Measurements from ENCODE around the gene SSH2. TPM values are rescaled to one million over a fixed set of nuclear protein-coding genes. Genes with fewer than 3 reads are reported as not detected.

SSH2 gene
- total RNA-seq, 2 experiments from 2014 or later, result 74.5 to 77.0 TPM

- Mint-ChIP-seq H3K4me1 (peaks cover 7% of the 10 kb centered on the region), H3K9me3 (no peaks in the 10 kb centered on the region), H3K36me3 (no peaks in the 10 kb centered on the region), H3K27me3 (no peaks in the 10 kb centered on the region), H3K4me3 (no peak overlapping the region), H3K27ac (no peak overlapping the region)
- DNase-seq (no peak), ATAC-seq (ENCODE audit: low read depth) (no peak)
- POLR2A ChIA-PET, result no interaction called here
Observed at GRCh38 chr17:29597361-29598172, 332.5 kb downstream of the SSH2 start.

GRCh38 chr17:29596811-29597210 lies 333.2 kb downstream of the SSH2 start:
- Mint-ChIP-seq H3K4me3 (no peak overlapping the region), H3K27me3 (no peaks in the 10 kb centered on the region), H3K27ac (no peak overlapping the region), H3K9me3 (no peaks in the 10 kb centered on the region), H3K4me1 (peaks cover 10% of the 10 kb centered on the region), H3K36me3 (no peaks in the 10 kb centered on the region)
- DNase-seq, result no peak
- ATAC-seq (ENCODE audit: low read depth), result no peak
- POLR2A ChIA-PET, result interaction anchor here (0.5 kb wide), 1 partner anchor 187 kb away, joined by 4 read pairs; no protein-coding TSS in a partner anchor

GRCh38 chr17:29595943-29596774 lies 333.9 kb downstream of the SSH2 start:
- Mint-ChIP-seq H3K4me3 (no peak overlapping the region), H3K9me3 (no peaks in the 10 kb centered on the region), H3K27me3 (no peaks in the 10 kb centered on the region), H3K4me1 (peaks cover 12% of the 10 kb centered on the region), H3K36me3 (no peaks in the 10 kb centered on the region), H3K27ac (no peak overlapping the region)
- DNase-seq (no peak), ATAC-seq (ENCODE audit: low read depth) (no peak)
- POLR2A ChIA-PET, result interaction anchor here (0.5 kb wide), 1 partner anchor 187 kb away, joined by 4 read pairs; no protein-coding TSS in a partner anchor

GRCh38 chr17:29595107-29595942 lies 334.7 kb downstream of the SSH2 start:
- H3K9me3 Mint-ChIP-seq, result no peaks in the 10 kb centered on the region
- H3K36me3 Mint-ChIP-seq, result no peaks in the 10 kb centered on the region
- DNase-seq, result no peak
- peaks cover 19% of the 10 kb centered on the region for H3K4me1 Mint-ChIP-seq
- no peaks in the 10 kb centered on the region for H3K27me3 Mint-ChIP-seq
- no peak overlapping the region for H3K27ac Mint-ChIP-seq
- POLR2A ChIA-PET, result interaction anchor here (1.2 kb wide), 1 partner anchor 22 kb away, joined by 7 read pairs; no protein-coding TSS in a partner anchor
- no peak for ATAC-seq (ENCODE audit: low read depth)
- H3K4me3 Mint-ChIP-seq, result no peak overlapping the region

GRCh38 chr17:29594519-29595090 lies 335.4 kb downstream of the SSH2 start:
- ATAC-seq (ENCODE audit: low read depth), result no peak
- Mint-ChIP-seq H3K27me3 (no peaks in the 10 kb centered on the region), H3K27ac (no peak overlapping the region), H3K36me3 (no peaks in the 10 kb centered on the region), H3K4me1 (peaks cover 23% of the 10 kb centered on the region), H3K4me3 (peak overlapping the region; percentile 72), H3K9me3 (no peaks in the 10 kb centered on the region)
- POLR2A ChIA-PET, result interaction anchor here (1.0 to 4.5 kb wide), 4 partner anchors 19 to 27 kb away, joined by 3 to 45 read pairs (median 5); partner anchors contain the start of genes ABHD15 and TP53I13
- DNase-seq, result no peak

- POLR2A ChIA-PET, result interaction anchor here (1.0 to 4.5 kb wide), 6 partner anchors 17 to 26 kb away, joined by 3 to 45 read pairs (median 5); partner anchors contain the start of genes ABHD15 and TP53I13
- H3K4me1 Mint-ChIP-seq, result peaks cover 23% of the 10 kb centered on the region
Observed at GRCh38 chr17:29593591-29594518, 336.2 kb downstream of the SSH2 start.

GRCh38 chr17:29592850-29593551 lies 337.0 kb downstream of the SSH2 start, which contains the start of gene ANKRD13B:
Gene ANKRD13B, plus strand, starts transcription at chr17:29593132. Its CDS starts 490 bp downstream, at chr17:29593622.
- no peaks in the 10 kb centered on the region for H3K36me3 Mint-ChIP-seq
- peaks cover 26% of the 10 kb centered on the region for H3K4me1 Mint-ChIP-seq
- ATAC-seq (ENCODE audit: low read depth) (no peak), DNase-seq (peak; percentile 65)
- H3K9me3 Mint-ChIP-seq, result no peaks in the 10 kb centered on the region
- H3K4me3 Mint-ChIP-seq, result peak within 1 kb of the TSS; percentile 87
- POLR2A ChIA-PET, result interaction anchor here (0.6 to 4.5 kb wide), 7 partner anchors 17 to 290 kb away, joined by 3 to 45 read pairs (median 4); partner anchors contain the start of genes ABHD15 and TP53I13
- H3K27me3 Mint-ChIP-seq, result no peaks in the 10 kb centered on the region
- H3K27ac Mint-ChIP-seq, result no peak within 1 kb of the TSS

More at GRCh38 chr17:29593591-29594518, 336.2 kb downstream of the SSH2 start:
- Mint-ChIP-seq H3K27ac (no peak overlapping the region), H3K4me3 (peak overlapping the region; percentile 72), H3K36me3 (no peaks in the 10 kb centered on the region), H3K9me3 (no peaks in the 10 kb centered on the region), H3K27me3 (no peaks in the 10 kb centered on the region)
- DNase-seq (no peak), ATAC-seq (ENCODE audit: low read depth) (no peak)

- peak; percentile 87 for DNase-seq
- Mint-ChIP-seq H3K27me3 (no peaks in the 10 kb centered on the region), H3K36me3 (no peaks in the 10 kb centered on the region), H3K9me3 (no peaks in the 10 kb centered on the region), H3K27ac (peak overlapping the region; percentile 60), H3K4me3 (peak overlapping the region; percentile 87), H3K4me1 (peaks cover 36% of the 10 kb centered on the region)
- POLR2A ChIA-PET, result interaction anchor here (0.6 to 4.5 kb wide), 11 partner anchors 16 to 298 kb away, joined by 3 to 45 read pairs (median 4); partner anchors contain the start of genes ABHD15, NUFIP2 and TP53I13
- ATAC-seq (ENCODE audit: low read depth), result peak; percentile 24
Observed at GRCh38 chr17:29591737-29592608, 338.1 kb downstream of the SSH2 start.

- no peaks in the 10 kb centered on the region for H3K36me3 Mint-ChIP-seq
- peaks cover 41% of the 10 kb centered on the region for H3K4me1 Mint-ChIP-seq
- no peaks in the 10 kb centered on the region for H3K9me3 Mint-ChIP-seq
- H3K27me3 Mint-ChIP-seq, result no peaks in the 10 kb centered on the region
- peak overlapping the region; percentile 60 for H3K27ac Mint-ChIP-seq
- POLR2A ChIA-PET, result interaction anchor here (0.7 to 4.5 kb wide), 10 partner anchors 10 to 297 kb away, joined by 3 to 45 read pairs (median 5); partner anchors contain the start of genes ABHD15, NUFIP2 and TP53I13
- no peak for ATAC-seq (ENCODE audit: low read depth)
- peak overlapping the region; percentile 87 for H3K4me3 Mint-ChIP-seq
- peak; percentile 58 for DNase-seq
Observed at GRCh38 chr17:29591146-29591736, 338.8 kb downstream of the SSH2 start.

Data from activated naive CD8-positive, alpha-beta T cell treated with anti-CD3 and anti-CD28 coated beads, Interleukin-2, amount 10 ng/mL, durations not matched to agents 7 days and 5 days (primary cell).